Measurements from ENCODE around the gene PRPSAP1.
"Not testable (repeated sequence)": the region's sequence is repeated elsewhere in the genome, so short reads cannot be mapped to it uniquely, and the experiment has no call there.

Gene PRPSAP1

GRCh38 chr17:76350463-76350862 is 3.3 kb downstream of the PRPSAP1 start:
- in situ Hi-C loops (cut with HindIII; ENCODE audit: low sequenced_read_pairs): no loop called here
- H3K4me3 ChIP-seq (ENCODE audit: low read depth, low read length): no peak overlapping the region
- no peak for TF ChIP-seq CTCF (IDR thresholded peaks at IDR 0.05; ENCODE audit: low read depth, low read length)
- no peak for DNase-seq (ENCODE audit: low read depth, low spot score)

- in situ Hi-C loops (cut with HindIII; ENCODE audit: low sequenced_read_pairs); DNase-seq (ENCODE audit: low read depth, low spot score); H3K4me3 ChIP-seq (ENCODE audit: low read depth, low read length): not testable (repeated sequence)
Measured at GRCh38 chr17:76346936-76347335, 6.8 kb downstream of the PRPSAP1 start.

- no peak overlapping the region for H3K4me3 ChIP-seq (ENCODE audit: low read depth, low read length)
- in situ Hi-C loops (cut with HindIII; ENCODE audit: low sequenced_read_pairs): no loop called here
- no peak for TF ChIP-seq CTCF (IDR thresholded peaks at IDR 0.05; ENCODE audit: low read depth, low read length)
- no peak for DNase-seq (ENCODE audit: low read depth, low spot score)
Measured at GRCh38 chr17:76345377-76345974, 8.2 kb downstream of the PRPSAP1 start.

GRCh38 chr17:76343106-76343505 is 10.6 kb downstream of the PRPSAP1 start:
- no peak for DNase-seq (ENCODE audit: low read depth, low spot score)
- H3K4me3 ChIP-seq (ENCODE audit: low read depth, low read length): no peak overlapping the region
- no peak for TF ChIP-seq CTCF (IDR thresholded peaks at IDR 0.05; ENCODE audit: low read depth, low read length)
- in situ Hi-C loops (cut with HindIII; ENCODE audit: low sequenced_read_pairs): no loop called here

- TF ChIP-seq CTCF (IDR thresholded peaks at IDR 0.05; ENCODE audit: low read depth, low read length): no peak
- in situ Hi-C loops (cut with HindIII; ENCODE audit: low sequenced_read_pairs): no loop called here
- H3K4me3 ChIP-seq (ENCODE audit: low read depth, low read length): no peak overlapping the region
- DNase-seq (ENCODE audit: low read depth, low spot score): no peak
Measured at GRCh38 chr17:76341301-76341700, 12.4 kb downstream of the PRPSAP1 start.

- TF ChIP-seq CTCF (IDR thresholded peaks at IDR 0.05; ENCODE audit: low read depth, low read length): no peak
- DNase-seq (ENCODE audit: low read depth, low spot score): no peak
- H3K4me3 ChIP-seq (ENCODE audit: low read depth, low read length): no peak overlapping the region
- in situ Hi-C loops (cut with HindIII; ENCODE audit: low sequenced_read_pairs): no loop called here
Measured at GRCh38 chr17:76337413-76337777, 16.3 kb downstream of the PRPSAP1 start.

- no peak overlapping the region for H3K4me3 ChIP-seq (ENCODE audit: low read depth, low read length)
- no peak for TF ChIP-seq CTCF (IDR thresholded peaks at IDR 0.05; ENCODE audit: low read depth, low read length)
- in situ Hi-C loops (cut with HindIII; ENCODE audit: low sequenced_read_pairs): no loop called here
- no peak for DNase-seq (ENCODE audit: low read depth, low spot score)
Measured at GRCh38 chr17:76336756-76337412, 16.8 kb downstream of the PRPSAP1 start.

Measured in astrocyte of the spinal cord (primary cell).